Lung (tissue), 12 donors: Measurements from ENCODE around the gene ATP2B2. TPM values are rescaled to one million over a fixed set of nuclear protein-coding genes. Genes with fewer than 3 reads are reported as not detected.

Experiments used
- ATAC-seq: fragments of 200-7000 bp; cut with Tn5 transposase; one replicate; pipeline ENCODE4 v1.9.1; 2020; ENCODE audit warnings: moderate number of reproducible peaks; ENCODE audit not compliant: insufficient read depth, low FRiP score
- DNase-seq, 3 donors: peaks; one replicate each; pipeline ENCODE4 v3.0.0-alpha.2; 2013 to 2017
- H3K27ac ChIP-seq, 2 donors: one replicate each; pipeline ENCODE4 v1.5.1; 2013; ENCODE audit warnings: mild to moderate bottlenecking in 2 of 2, moderate library complexity in 2 of 2, control low read depth in 1 of 2, inconsistent platforms in 1 of 2, low read depth in 1 of 2, low read length in 1 of 2
- H3K27me3 ChIP-seq, 3 donors: one replicate each; pipeline ENCODE4 v1.5.1; 2013; ENCODE audit warnings: low read length in 2 of 3; ENCODE audit not compliant: control insufficient read depth in 3 of 3, insufficient read depth in 3 of 3
- H3K36me3 ChIP-seq, 4 donors: one replicate each; pipeline ENCODE4 v1.5.1; 2013; ENCODE audit warnings: low read length in 4 of 4, mild to moderate bottlenecking in 1 of 4, moderate library complexity in 1 of 4; ENCODE audit not compliant: control insufficient read depth in 4 of 4, insufficient read depth in 4 of 4
- H3K4me1 ChIP-seq, 5 donors: one replicate each; pipeline ENCODE4 v1.5.1; 2013; ENCODE audit warnings: low read length in 5 of 5, mild to moderate bottlenecking in 2 of 5, moderate library complexity in 1 of 5; ENCODE audit not compliant: control insufficient read depth in 5 of 5, insufficient read depth in 5 of 5
- H3K4me3 ChIP-seq: one replicate; pipeline ENCODE4 v1.5.1; 2013; ENCODE audit warnings: mild to moderate bottlenecking, control low read depth, moderate library complexity
- H3K9ac ChIP-seq, 2 donors: one replicate each; pipeline ENCODE4 v1.5.1; 2013; ENCODE audit warnings: low read length in 2 of 2, control low read depth in 1 of 2; ENCODE audit not compliant: insufficient read depth in 1 of 2
- H3K9me3 ChIP-seq, 4 donors: one replicate each; pipeline ENCODE4 v1.5.1; 2013; ENCODE audit warnings: low read length in 3 of 4, mild to moderate bottlenecking in 1 of 4, moderate library complexity in 1 of 4; ENCODE audit not compliant: control insufficient read depth in 4 of 4, insufficient read depth in 3 of 4
- CTCF ChIP-seq: IDR thresholded peaks from 2 replicates; pipeline ENCODE4 v1.5.1; 2012; ENCODE audit warnings: mild to moderate bottlenecking; ENCODE audit errors: control extremely low read depth, extremely low read depth
- WGBS, 2 donors: extraction: QIAGEN DNeasy Blood & Tissue Kit; methylation state at CpG; one replicate each; pipeline ENCODE4 v1.1.7; 2013; 5-methylcytosine and 5-hydroxymethylcytosine counted together
- polyA plus RNA-seq, 2 donors: library from polyadenylated mRNA; stranded (reverse); fragments of 200-250 nt; gene quantifications; one replicate each; pipeline ENCODE4 v1.2.1, GENCODE V29; 2013
- total RNA-seq, 2 donors: library from RNA; depleted of rRNA in 1 of 2; stranded (reverse); fragments of >200 nt in 1 of 2; gene quantifications; one replicate each; pipeline ENCODE4 v1.2.1, GENCODE V29; 2014 to 2021
- donor health status: control.
- donor health status: control.
- donor health status: Bipolar disorder and iron deficiency.
- donor health status: healthy.
- donor health status: DM: yes; HTN: yes; CAD: no.

ATP2B2 gene
- total and polyA plus RNA-seq, 4 donors = 0.06 TPM; not detected in 3

- Histone ChIP-seq H3K36me3 (no peaks in the 10 kb centered on the region), H3K9me3 (no peaks in the 10 kb centered on the region), H3K27me3 (no peaks in the 10 kb centered on the region), H3K9ac (no peak overlapping the region), H3K27ac (no peak overlapping the region), H3K4me3 (no peak overlapping the region), H3K4me1 (no peaks in the 10 kb centered on the region)
- WGBS, 2 donors = 85 to 93% methylated on average over 21 of the region's 21 CpGs
- DNase-seq (no peak), ATAC-seq (no peak)
- TF ChIP-seq CTCF = no peak
Measured at GRCh38 chr3:10410383-10411002, 94.9 kb downstream of the ATP2B2 start.

- no peak overlapping the region for H3K9ac ChIP-seq
- H3K4me3 ChIP-seq = no peak overlapping the region
- ATAC-seq (no peak), DNase-seq (no peak)
- H3K4me1 ChIP-seq = no peaks in the 10 kb centered on the region
- no peak overlapping the region for H3K27ac ChIP-seq
- TF ChIP-seq CTCF = no peak
- 86 to 89% methylated on average over 8 of the region's 8 CpGs for WGBS, 2 donors
- no peaks in the 10 kb centered on the region for H3K27me3 ChIP-seq
- H3K9me3 ChIP-seq = no peaks in the 10 kb centered on the region
- H3K36me3 ChIP-seq = no peaks in the 10 kb centered on the region
Measured at GRCh38 chr3:10408680-10409079, 96.7 kb downstream of the ATP2B2 start.

- DNase-seq (no peak), ATAC-seq (no peak)
- Histone ChIP-seq H3K9ac (no peak overlapping the region), H3K27ac (no peak overlapping the region), H3K4me3 (no peak overlapping the region), H3K4me1 (no peaks in the 10 kb centered on the region), H3K36me3 (no peaks in the 10 kb centered on the region), H3K27me3 (no peaks in the 10 kb centered on the region), H3K9me3 (no peaks in the 10 kb centered on the region)
- 70 to 73% methylated on average over 8 of the region's 8 CpGs for WGBS, 2 donors
- no peak for TF ChIP-seq CTCF
Measured at GRCh38 chr3:10407361-10407760, 98.0 kb downstream of the ATP2B2 start.

- Histone ChIP-seq H3K27ac (no peak overlapping the region), H3K36me3 (no peaks in the 10 kb centered on the region), H3K27me3 (no peaks in the 10 kb centered on the region), H3K9ac (no peak overlapping the region), H3K9me3 (no peaks in the 10 kb centered on the region), H3K4me3 (no peak overlapping the region), H3K4me1 (no peaks in the 10 kb centered on the region)
- no peak for ATAC-seq
- TF ChIP-seq CTCF = no peak
- DNase-seq = no peak
- 90 to 91% methylated on average over 6 of the region's 6 CpGs for WGBS, 2 donors
Measured at GRCh38 chr3:10406414-10406813, 99.0 kb downstream of the ATP2B2 start.
